Ovary (tissue), 3 donors: ENCODE measurements around the gene ROBO1.

ENCODE experiments used
- POLR2A ChIP-seq: fragments of 450-650 bp; IDR thresholded peaks from one replicate; pipeline ENCODE4 v1.6.1; 2017; ENCODE audit warnings: antibody characterized with exemption, mild to moderate bottlenecking, moderate library complexity
- TF ChIP-seq, protein P1 (sequence below), 3 donors: fragments of 450-650 bp in 2 of 3; fragments of 200-600 bp in 1 of 3; IDR thresholded peaks; one replicate each; pipeline versions ENCODE4 v1.5.1 to v1.8.0; 2016 to 2022; ENCODE audit warnings: antibody characterized with exemption in 3 of 3, mild to moderate bottlenecking in 1 of 3
- donor health status: DM: no; HTN: no; CAD: no.

DNA sequence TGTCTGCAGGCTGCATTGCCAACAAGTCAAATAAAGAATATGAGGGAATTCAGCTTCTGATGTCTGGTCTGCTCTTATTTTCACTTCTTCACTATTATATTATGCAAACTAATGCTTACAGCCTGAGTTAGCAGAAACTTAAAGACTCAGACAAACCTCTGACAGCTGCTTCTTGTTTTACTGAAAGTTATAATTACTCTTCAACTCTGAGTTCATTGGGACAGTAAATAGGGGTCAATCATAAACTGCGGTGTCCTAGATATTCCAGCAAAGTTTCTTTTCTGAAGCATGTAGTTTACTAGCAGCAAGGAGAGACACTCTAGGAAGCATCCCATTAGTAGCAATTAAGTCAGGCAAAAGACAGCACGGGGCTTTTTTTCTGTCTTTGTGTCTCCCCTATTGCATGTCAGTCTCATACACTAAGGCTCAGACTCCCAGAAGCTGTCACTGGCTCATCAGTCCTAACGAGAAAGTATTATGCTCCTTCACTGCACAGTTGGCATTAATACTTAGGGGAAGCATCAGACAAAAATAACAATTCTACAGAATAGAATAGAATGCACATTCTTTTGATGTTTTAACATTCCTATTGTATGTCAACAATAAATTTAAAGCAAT lies 1060.8 kb downstream of the ROBO1 start:
- TF ChIP-seq, protein P1, sequence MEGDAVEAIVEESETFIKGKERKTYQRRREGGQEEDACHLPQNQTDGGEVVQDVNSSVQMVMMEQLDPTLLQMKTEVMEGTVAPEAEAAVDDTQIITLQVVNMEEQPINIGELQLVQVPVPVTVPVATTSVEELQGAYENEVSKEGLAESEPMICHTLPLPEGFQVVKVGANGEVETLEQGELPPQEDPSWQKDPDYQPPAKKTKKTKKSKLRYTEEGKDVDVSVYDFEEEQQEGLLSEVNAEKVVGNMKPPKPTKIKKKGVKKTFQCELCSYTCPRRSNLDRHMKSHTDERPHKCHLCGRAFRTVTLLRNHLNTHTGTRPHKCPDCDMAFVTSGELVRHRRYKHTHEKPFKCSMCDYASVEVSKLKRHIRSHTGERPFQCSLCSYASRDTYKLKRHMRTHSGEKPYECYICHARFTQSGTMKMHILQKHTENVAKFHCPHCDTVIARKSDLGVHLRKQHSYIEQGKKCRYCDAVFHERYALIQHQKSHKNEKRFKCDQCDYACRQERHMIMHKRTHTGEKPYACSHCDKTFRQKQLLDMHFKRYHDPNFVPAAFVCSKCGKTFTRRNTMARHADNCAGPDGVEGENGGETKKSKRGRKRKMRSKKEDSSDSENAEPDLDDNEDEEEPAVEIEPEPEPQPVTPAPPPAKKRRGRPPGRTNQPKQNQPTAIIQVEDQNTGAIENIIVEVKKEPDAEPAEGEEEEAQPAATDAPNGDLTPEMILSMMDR (IDR thresholded peaks at IDR 0.05), result no peak
- TF ChIP-seq POLR2A, result no peak
